Prostate gland (tissue), 2 donors: ENCODE data around the gene ANTXR1. TPM values are rescaled to one million over a fixed set of nuclear protein-coding genes. Genes with fewer than 3 reads are reported as not detected.

Source experiments
- DNase-seq: peaks from one replicate; pipeline ENCODE4 v3.0.0-alpha.2; 2019; ENCODE audit warnings: low spot score
- H3K27ac ChIP-seq, 2 donors: fragments of 200-600 bp; sonication (generic); 2 replicates each; pipeline ENCODE4 v1.5.1; 2017 to 2019
- H3K27me3 ChIP-seq: fragments of 200-600 bp; sonication (generic); replicated peaks from 2 replicates; pipeline ENCODE4 v1.5.1; 2019; ENCODE audit not compliant: insufficient read depth
- H3K36me3 ChIP-seq, 2 donors: fragments of 200-600 bp; sonication (generic); 1 replicate in 1 of 2; 2 replicates in 1 of 2; pipeline versions ENCODE4 v1.5.1 to v1.8.1; 2017 to 2019
- H3K4me1 ChIP-seq: fragments of 200-600 bp; sonication (generic); replicated peaks from 2 replicates; pipeline ENCODE4 v1.5.1; 2019
- H3K4me3 ChIP-seq, 2 donors: fragments of 200-600 bp; sonication (generic); 2 replicates each; pipeline ENCODE4 v1.5.1; 2017 to 2019
- H3K9me3 ChIP-seq: fragments of 200-600 bp; sonication (generic); 2 replicates; pipeline ENCODE4 v1.5.1; 2017
- CTCF ChIP-seq, 4 experiments: fragments of 200-600 bp in 2 of 4; fragments of 450-650 bp in 2 of 4; sonication (generic) in 2 of 4; IDR thresholded peaks; 1 replicate in 3 of 4; 2 replicates in 1 of 4; pipeline ENCODE4 v1.5.1; 2016 to 2019; ENCODE audit warnings: antibody characterized with exemption in 4 of 4, mild to moderate bottlenecking in 2 of 4, moderate library complexity in 2 of 4
- POLR2A ChIP-seq: fragments of 450-650 bp; IDR thresholded peaks from one replicate; pipeline ENCODE4 v1.6.1; 2016; ENCODE audit warnings: antibody characterized with exemption, mild to moderate bottlenecking
- POLR2AphosphoS5 ChIP-seq: sonication (generic); formaldehyde crosslinking; IDR thresholded peaks from one replicate; pipeline ENCODE4 v1.6.1; 2017; ENCODE audit warnings: antibody characterized with exemption
- WGBS: methylation state at CpG from one replicate; pipeline ENCODE4 v1.1.5; 2018; 5-methylcytosine and 5-hydroxymethylcytosine counted together
- intact Hi-C: fragments of 100-400 bp; cut with DNase I; formaldehyde crosslinking; loops from one replicate; pipeline ENCODE4 v1.14.2; 2022
- total RNA-seq, 2 donors: library from RNA; depleted of rRNA; stranded (reverse); fragments of >200 nt; gene quantifications; one replicate each; pipeline ENCODE4 v1.1.0, GENCODE V29; 2016

Gene ANTXR1
- total RNA-seq, 2 donors from 2014 or later, result 25.8 to 48.7 TPM

GRCh38 chr2:69113627-69114026 lies 100.6 kb downstream of the ANTXR1 start:
- Histone ChIP-seq H3K27ac (no peak overlapping the region), H3K4me1 (no peaks in the 10 kb centered on the region), H3K4me3 (no peak overlapping the region), H3K9me3 (no peaks in the 10 kb centered on the region), H3K36me3 (no peaks in the 10 kb centered on the region), H3K27me3 (no peaks in the 10 kb centered on the region)
- no peak for TF ChIP-seq CTCF (IDR thresholded peaks at IDR 0.05)
- TF ChIP-seq POLR2AphosphoS5, result no peak
- TF ChIP-seq POLR2A, result no peak
- intact Hi-C loops, result no loop called here
- 31% methylated on average over 3 of the region's 3 CpGs for WGBS
- DNase-seq, result no peak

- no peak for TF ChIP-seq POLR2AphosphoS5
- no peak for TF ChIP-seq POLR2A
- no peak for TF ChIP-seq CTCF (IDR thresholded peaks at IDR 0.05)
- no peaks in the 10 kb centered on the region for H3K4me1 ChIP-seq
- H3K27me3 ChIP-seq, result no peaks in the 10 kb centered on the region
- H3K9me3 ChIP-seq, result no peaks in the 10 kb centered on the region
- 100% methylated on average over 1 of the region's 1 CpG for whole genome bisulfite sequencing
- no peaks in the 10 kb centered on the region for H3K36me3 ChIP-seq
- intact Hi-C loops, result no loop called here
- DNase-seq, result no peak
- H3K4me3 ChIP-seq, result no peak overlapping the region
- no peak overlapping the region for H3K27ac ChIP-seq
Observed at GRCh38 chr2:69114534-69114933, 101.6 kb downstream of the ANTXR1 start.

- intact Hi-C loops, result no loop called here
- H3K4me1 ChIP-seq, result no peaks in the 10 kb centered on the region
- no peak overlapping the region for H3K27ac ChIP-seq
Observed at GRCh38 chr2:69116438-69116837, 103.5 kb downstream of the ANTXR1 start.

GRCh38 chr2:69118609-69119008 lies 105.6 kb downstream of the ANTXR1 start:
- H3K9me3 ChIP-seq, result no peaks in the 10 kb centered on the region
- no peaks in the 10 kb centered on the region for H3K4me1 ChIP-seq
- TF ChIP-seq POLR2A (no peak), POLR2AphosphoS5 (peak; percentile 71)
- peak; percentile 39 for DNase-seq
- intact Hi-C loops, result no loop called here
- no peaks in the 10 kb centered on the region for H3K36me3 ChIP-seq
- no peak overlapping the region for H3K4me3 ChIP-seq
- H3K27me3 ChIP-seq, result no peaks in the 10 kb centered on the region
- H3K27ac ChIP-seq, result peak overlapping the region; percentile 41 to 54
- whole genome bisulfite sequencing, result 26% methylated on average over 13 of the region's 13 CpGs

More at GRCh38 chr2:69116438-69116837, 103.5 kb downstream of the ANTXR1 start:
- H3K27me3 ChIP-seq, result no peaks in the 10 kb centered on the region
- 70% methylated on average over 4 of the region's 4 CpGs for WGBS
- TF ChIP-seq POLR2AphosphoS5 (no peak), POLR2A (no peak), CTCF (IDR thresholded peaks at IDR 0.05) (no peak)
- H3K36me3 ChIP-seq, result no peaks in the 10 kb centered on the region
- no peak overlapping the region for H3K4me3 ChIP-seq
- no peak for DNase-seq
- H3K9me3 ChIP-seq, result no peaks in the 10 kb centered on the region

GRCh38 chr2:69119104-69119894 lies 106.3 kb downstream of the ANTXR1 start:
- DNase-seq, result no peak
- Histone ChIP-seq H3K27me3 (no peaks in the 10 kb centered on the region), H3K27ac (peak overlapping the region; percentile 41 to 54), H3K9me3 (no peaks in the 10 kb centered on the region), H3K4me1 (no peaks in the 10 kb centered on the region), H3K4me3 (no peak overlapping the region), H3K36me3 (no peaks in the 10 kb centered on the region)
- no peak for TF ChIP-seq POLR2A
- no peak for TF ChIP-seq CTCF (IDR thresholded peaks at IDR 0.05)
- TF ChIP-seq POLR2AphosphoS5, result no peak
- intact Hi-C loops, result no loop called here
- 72% methylated on average over 16 of the region's 16 CpGs for WGBS
